Endothelial cell of umbilical vein (primary cell): ENCODE measurements around the gene PRPS1L1. TPM values are rescaled to one million over a fixed set of nuclear protein-coding genes. Genes with fewer than 3 reads are reported as not detected.

Experiments used
- BruUV-seq: library from RNA; stranded (reverse); fragments of 400-500 nt; replicated peaks from 2 replicates; lab custom pipeline; 2021; lab: Mats Ljungman, UMichigan
- CTCF ChIA-PET: fragments of 300-600, 350-600 bp; sonication (Branson Sonifier 250); formaldehyde crosslinking; loops from one replicate; lab custom pipeline; 2021; ENCODE audit warnings: antibody characterized with exemption, inconsistent platforms; lab: Charles Lee
- POLR2A ChIA-PET: fragments of 300-600, 350-600 bp; sonication (Branson Sonifier 250); formaldehyde crosslinking; loops from one replicate; lab custom pipeline; 2021; ENCODE audit warnings: antibody characterized with exemption, inconsistent platforms; lab: Charles Lee
- DNase-seq: peaks from one replicate; pipeline ENCODE4 v3.0.0-alpha.2; 2011; ENCODE audit warnings: low read depth, low spot score
- FAIRE-seq: peaks from 2 replicates; lab custom pipeline; 2011; peaks lifted over from hg19 to GRCh38; lab: Jason Lieb, UNC
- H2AFZ ChIP-seq: 2 replicates; pipeline ENCODE4 v1.6.0; 2012; ENCODE audit warnings: low read depth, low read length, control low read depth, inconsistent platforms
- H3K27ac ChIP-seq: 2 replicates; pipeline ENCODE4 v1.5.1; 2011; ENCODE audit warnings: low read depth, mild to moderate bottlenecking, control low read depth, low read length, moderate library complexity; ENCODE audit not compliant: insufficient read depth
- H3K27me3 ChIP-seq, 2 experiments: 2 replicates each; pipeline versions ENCODE4 v1.6.0 to v1.6.1; 2011; ENCODE audit warnings: low read length in 2 of 2, mixed read lengths in 1 of 2; ENCODE audit not compliant: control insufficient read depth in 2 of 2, insufficient read depth in 2 of 2
- H3K36me3 ChIP-seq, 2 experiments: 2 replicates in 1 of 2; 3 replicates in 1 of 2; pipeline ENCODE4 v1.5.1; 2011; ENCODE audit warnings: low read length in 2 of 2, mild to moderate bottlenecking in 1 of 2, moderate library complexity in 1 of 2; ENCODE audit not compliant: control insufficient read depth in 2 of 2, insufficient read depth in 2 of 2; ENCODE audit errors: extremely low read depth in 1 of 2
- H3K4me1 ChIP-seq: 3 replicates; pipeline ENCODE4 v1.5.1; 2011; ENCODE audit warnings: mild to moderate bottlenecking, low read length; ENCODE audit not compliant: control insufficient read depth, insufficient read depth; ENCODE audit errors: extremely low read depth
- H3K4me2 ChIP-seq: 2 replicates; pipeline ENCODE4 v1.6.1; 2011; ENCODE audit warnings: low read length, control low read depth, mixed read lengths; ENCODE audit not compliant: insufficient read depth
- H3K4me3 ChIP-seq, 3 experiments: fragments of 200-600 bp in 1 of 3; sonication (generic), shearing (Covaris generic) in 1 of 3; replicated peaks in 1 of 3; 2 replicates each; pipeline ENCODE4 v1.5.1; 2011 to 2016; ENCODE audit warnings: control low read depth in 3 of 3, low read length in 3 of 3, mild to moderate bottlenecking in 2 of 3, inconsistent platforms in 1 of 3, low read depth in 1 of 3, moderate library complexity in 1 of 3; ENCODE audit not compliant: insufficient read depth in 1 of 3
- H3K79me2 ChIP-seq: 2 replicates; pipeline ENCODE4 v1.6.0; 2012; ENCODE audit warnings: low read length, inconsistent platforms; ENCODE audit not compliant: control insufficient read depth, insufficient read depth
- H3K9ac ChIP-seq: replicated peaks from 2 replicates; pipeline ENCODE3; 2011; ENCODE audit warnings: low read length, control low read depth; ENCODE audit not compliant: insufficient read depth; ENCODE audit errors: extremely low read depth
- H3K9me1 ChIP-seq: replicated peaks from 3 replicates; pipeline ENCODE4 v1.6.0; 2011; ENCODE audit warnings: mild to moderate bottlenecking, low read length; ENCODE audit not compliant: control insufficient read depth, insufficient read depth; ENCODE audit errors: extremely low read depth
- H3K9me3 ChIP-seq: replicated peaks from 2 replicates; pipeline ENCODE4 v1.5.1; 2012; ENCODE audit warnings: low read length, inconsistent platforms; ENCODE audit not compliant: control insufficient read depth, insufficient read depth
- H4K20me1 ChIP-seq: replicated peaks from 2 replicates; pipeline ENCODE3; 2011; ENCODE audit warnings: mild to moderate bottlenecking, low read length; ENCODE audit not compliant: control insufficient read depth, insufficient read depth; ENCODE audit errors: extremely low read depth
- EZH2 ChIP-seq: IDR thresholded peaks from 2 replicates; pipeline ENCODE4 v1.6.1; 2012; ENCODE audit warnings: borderline replicate concordance, low read depth, mild to moderate bottlenecking, moderate library complexity, low read length, inconsistent platforms; ENCODE audit not compliant: severe bottlenecking
- FOS ChIP-seq: IDR thresholded peaks from 2 replicates; pipeline ENCODE4 v1.6.1; 2011; ENCODE audit warnings: mild to moderate bottlenecking, low read length, moderate library complexity, borderline replicate concordance; ENCODE audit not compliant: insufficient read depth
- GATA2 ChIP-seq: IDR thresholded peaks from 2 replicates; pipeline ENCODE4 v1.7.0; 2011; ENCODE audit warnings: low read depth, mild to moderate bottlenecking, moderate library complexity, mixed read lengths, low read length; ENCODE audit not compliant: insufficient read length, insufficient read depth
- JUN ChIP-seq: IDR thresholded peaks from 2 replicates; pipeline ENCODE4 v1.6.1; 2011; ENCODE audit warnings: borderline replicate concordance, low read depth; ENCODE audit not compliant: insufficient read length, insufficient read depth
- MYC ChIP-seq: IDR thresholded peaks from one replicate; pipeline ENCODE4 v1.6.1; 2011; ENCODE audit warnings: mild to moderate bottlenecking, low read depth, low read length
- POLR2A ChIP-seq: IDR thresholded peaks from 2 replicates; pipeline ENCODE4 v1.6.1; 2012; ENCODE audit warnings: low read depth, mild to moderate bottlenecking, control low read depth, low read length
- POLR2AphosphoS5 ChIP-seq: IDR thresholded peaks from 2 replicates; pipeline ENCODE4 v1.6.1; 2012; ENCODE audit warnings: low read depth, mild to moderate bottlenecking, control low read depth, low read length, moderate library complexity; ENCODE audit not compliant: insufficient read depth
- dilution Hi-C: fragments of 300-500 bp; cut with MboI; formaldehyde crosslinking; loops from one replicate; pipeline ENCODE4 v1.15.0; 2019; ENCODE audit warnings: low sequenced_read_pairs; ENCODE audit not compliant: extremely low pct_ligation_motif_present
- intact Hi-C: fragments of 100-400 bp; cut with micrococcal nuclease; formaldehyde crosslinking; loops from one replicate; pipeline ENCODE4 v1.10.0; 2022
- polyA plus RNA-seq, 4 experiments: library from polyadenylated mRNA; depleted of rRNA in 3 of 4; stranded (reverse) in 3 of 4; unstranded in 1 of 4; fragments of >200 nt; gene quantifications; 2 replicates each; pipeline versions ENCODE4 v1.2.1 to v1.2.3, GENCODE V29; 2011 to 2012; ENCODE audit warnings: missing spikeins in 1 of 4
- total RNA-seq: library from RNA; stranded (reverse); gene quantifications from 2 replicates; pipeline ENCODE4 v1.2.3, GENCODE V29; 2021
- TF ChIP-seq, protein P1 (sequence below): IDR thresholded peaks from 2 replicates; pipeline ENCODE4 v1.6.1; 2011; ENCODE audit not compliant: insufficient read depth, insufficient read length
- TF ChIP-seq, protein P2 (sequence below), 2 donors: IDR thresholded peaks; 1 replicate in 1 of 2; 2 replicates in 1 of 2; pipeline ENCODE4 v1.5.1; 2011; ENCODE audit warnings: low read length in 2 of 2, mild to moderate bottlenecking in 2 of 2, moderate library complexity in 2 of 2, control low read depth in 1 of 2, inconsistent platforms in 1 of 2, low read depth in 1 of 2; ENCODE audit not compliant: insufficient read depth in 1 of 2; ENCODE audit errors: extremely low read depth in 1 of 2

Gene PRPS1L1
- total and polyA plus RNA-seq, 2 donors (not counting 3 experiments of a cell fraction or from before 2014, with no cell fraction given), result not detected

DNA sequence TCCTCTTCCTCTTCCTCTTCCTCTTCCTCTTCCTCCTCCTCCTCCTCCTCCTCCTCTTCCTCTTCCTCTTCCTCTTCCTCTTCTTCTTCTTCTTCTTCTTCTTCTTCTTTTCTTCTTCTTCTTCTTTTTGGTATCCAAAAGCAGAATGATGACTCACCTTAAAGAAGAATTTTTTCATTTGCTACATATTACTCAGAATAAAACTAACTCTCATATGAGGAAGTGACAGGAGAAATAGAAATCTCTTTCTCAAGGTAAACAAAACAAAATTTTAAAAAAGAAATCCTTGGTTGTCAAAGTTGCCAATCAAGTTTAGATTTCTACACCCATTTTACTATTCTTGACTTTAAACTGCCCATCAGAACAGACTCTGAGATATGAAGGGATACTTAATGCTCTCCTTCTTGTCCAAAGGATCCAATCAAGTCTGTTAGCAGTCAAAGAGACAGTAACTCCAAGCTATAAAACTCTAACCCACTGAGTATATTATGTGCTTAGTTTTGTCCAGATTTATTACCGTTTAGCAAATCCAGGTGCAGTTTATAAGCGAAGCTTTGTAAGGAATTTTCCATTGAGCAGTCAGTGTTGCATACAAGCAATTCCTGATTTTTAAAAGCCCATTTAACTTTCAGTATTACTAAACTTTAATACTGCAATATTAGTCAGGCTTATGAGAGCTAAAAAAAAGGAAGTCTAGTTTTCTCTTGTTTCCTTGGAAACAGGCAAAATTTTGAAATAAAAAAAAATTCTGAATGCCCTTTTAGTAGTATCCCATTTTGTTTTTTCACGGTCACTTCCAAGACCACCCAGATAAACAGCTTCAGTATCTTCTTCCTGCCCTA lies 44.2 kb downstream of the PRPS1L1 start:
- no peak overlapping the region for H3K27ac ChIP-seq
- POLR2A ChIA-PET, result no interaction called here
- TF ChIP-seq POLR2A, result no peak
- TF ChIP-seq FOS, result no peak
- TF ChIP-seq, protein P1, sequence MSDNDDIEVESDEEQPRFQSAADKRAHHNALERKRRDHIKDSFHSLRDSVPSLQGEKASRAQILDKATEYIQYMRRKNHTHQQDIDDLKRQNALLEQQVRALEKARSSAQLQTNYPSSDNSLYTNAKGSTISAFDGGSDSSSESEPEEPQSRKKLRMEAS, result no peak
- TF ChIP-seq EZH2, result no peak
- TF ChIP-seq POLR2AphosphoS5, result no peak
- no peak for TF ChIP-seq JUN
- no peak for TF ChIP-seq MYC
- TF ChIP-seq GATA2, result no peak
- TF ChIP-seq, protein P2, sequence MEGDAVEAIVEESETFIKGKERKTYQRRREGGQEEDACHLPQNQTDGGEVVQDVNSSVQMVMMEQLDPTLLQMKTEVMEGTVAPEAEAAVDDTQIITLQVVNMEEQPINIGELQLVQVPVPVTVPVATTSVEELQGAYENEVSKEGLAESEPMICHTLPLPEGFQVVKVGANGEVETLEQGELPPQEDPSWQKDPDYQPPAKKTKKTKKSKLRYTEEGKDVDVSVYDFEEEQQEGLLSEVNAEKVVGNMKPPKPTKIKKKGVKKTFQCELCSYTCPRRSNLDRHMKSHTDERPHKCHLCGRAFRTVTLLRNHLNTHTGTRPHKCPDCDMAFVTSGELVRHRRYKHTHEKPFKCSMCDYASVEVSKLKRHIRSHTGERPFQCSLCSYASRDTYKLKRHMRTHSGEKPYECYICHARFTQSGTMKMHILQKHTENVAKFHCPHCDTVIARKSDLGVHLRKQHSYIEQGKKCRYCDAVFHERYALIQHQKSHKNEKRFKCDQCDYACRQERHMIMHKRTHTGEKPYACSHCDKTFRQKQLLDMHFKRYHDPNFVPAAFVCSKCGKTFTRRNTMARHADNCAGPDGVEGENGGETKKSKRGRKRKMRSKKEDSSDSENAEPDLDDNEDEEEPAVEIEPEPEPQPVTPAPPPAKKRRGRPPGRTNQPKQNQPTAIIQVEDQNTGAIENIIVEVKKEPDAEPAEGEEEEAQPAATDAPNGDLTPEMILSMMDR (IDR thresholded peaks at IDR 0.05; ENCODE audit: extremely low read depth in 1 of 2, insufficient read depth in 1 of 2, low read depth in 1 of 2, low read length in 2 of 2), result no peak
- H3K36me3 ChIP-seq, result no peaks in the 10 kb centered on the region
- dilution Hi-C loops (no loop called here), intact Hi-C loops (no loop called here)
- H3K9ac ChIP-seq, result no peak overlapping the region
- H3K4me2 ChIP-seq, result no peak overlapping the region
- CTCF ChIA-PET, result interaction anchor here (1.3 kb wide), 1 partner anchor 214 kb away, joined by 3 read pairs; no protein-coding TSS in a partner anchor
- H3K79me2 ChIP-seq, result no peaks in the 10 kb centered on the region
- no peak overlapping the region for H3K4me3 ChIP-seq
- no peaks in the 10 kb centered on the region for H4K20me1 ChIP-seq
- H3K9me1 ChIP-seq, result no peaks in the 10 kb centered on the region
- BruUV-seq, result no TSS peak
- H3K27me3 ChIP-seq, result no peaks in the 10 kb centered on the region
- no peak overlapping the region for H2AFZ ChIP-seq
- H3K4me1 ChIP-seq, result no peaks in the 10 kb centered on the region
- H3K9me3 ChIP-seq, result no peaks in the 10 kb centered on the region
- DNase-seq (no peak), FAIRE-seq (no peak)
